ENCODE results near the gene VAC14.

The VAC14 gene

DNA sequence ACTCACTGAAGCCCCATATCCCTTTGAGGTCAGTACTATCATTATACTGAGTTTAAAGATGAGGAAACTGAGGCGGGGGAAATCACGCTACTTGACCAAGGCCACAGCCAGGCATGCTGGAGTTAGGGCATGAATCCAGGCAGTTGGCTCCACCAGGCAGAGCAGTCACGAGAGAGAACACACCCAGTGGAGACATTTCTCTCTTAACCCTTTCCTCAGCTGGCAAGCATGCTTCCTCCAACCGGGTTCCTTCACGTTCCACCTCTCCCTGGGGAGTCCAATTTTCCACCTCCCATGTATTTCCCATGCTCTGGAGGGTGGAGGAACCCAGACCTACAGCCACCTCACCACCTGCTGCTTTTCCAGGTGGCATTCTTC lies 32.8 kb downstream of the VAC14 start:
- H3K36me3 ChIP-seq, result peaks cover 9% of the 10 kb centered on the region
- peaks cover 4% of the 10 kb centered on the region; the same call in 1 of the 2 replicates for H3K4me1 ChIP-seq
- TF ChIP-seq, protein P1, sequence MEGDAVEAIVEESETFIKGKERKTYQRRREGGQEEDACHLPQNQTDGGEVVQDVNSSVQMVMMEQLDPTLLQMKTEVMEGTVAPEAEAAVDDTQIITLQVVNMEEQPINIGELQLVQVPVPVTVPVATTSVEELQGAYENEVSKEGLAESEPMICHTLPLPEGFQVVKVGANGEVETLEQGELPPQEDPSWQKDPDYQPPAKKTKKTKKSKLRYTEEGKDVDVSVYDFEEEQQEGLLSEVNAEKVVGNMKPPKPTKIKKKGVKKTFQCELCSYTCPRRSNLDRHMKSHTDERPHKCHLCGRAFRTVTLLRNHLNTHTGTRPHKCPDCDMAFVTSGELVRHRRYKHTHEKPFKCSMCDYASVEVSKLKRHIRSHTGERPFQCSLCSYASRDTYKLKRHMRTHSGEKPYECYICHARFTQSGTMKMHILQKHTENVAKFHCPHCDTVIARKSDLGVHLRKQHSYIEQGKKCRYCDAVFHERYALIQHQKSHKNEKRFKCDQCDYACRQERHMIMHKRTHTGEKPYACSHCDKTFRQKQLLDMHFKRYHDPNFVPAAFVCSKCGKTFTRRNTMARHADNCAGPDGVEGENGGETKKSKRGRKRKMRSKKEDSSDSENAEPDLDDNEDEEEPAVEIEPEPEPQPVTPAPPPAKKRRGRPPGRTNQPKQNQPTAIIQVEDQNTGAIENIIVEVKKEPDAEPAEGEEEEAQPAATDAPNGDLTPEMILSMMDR (IDR thresholded peaks at IDR 0.05; ENCODE audit: low read depth, low read length), result no peak
- H3K4me3 ChIP-seq (ENCODE audit: low read depth, low read length), result no peak overlapping the region
- H3K27me3 ChIP-seq, result no peaks in the 10 kb centered on the region
- DNase-seq, result no peak
- no peaks in the 10 kb centered on the region for H3K9me3 ChIP-seq

DNA sequence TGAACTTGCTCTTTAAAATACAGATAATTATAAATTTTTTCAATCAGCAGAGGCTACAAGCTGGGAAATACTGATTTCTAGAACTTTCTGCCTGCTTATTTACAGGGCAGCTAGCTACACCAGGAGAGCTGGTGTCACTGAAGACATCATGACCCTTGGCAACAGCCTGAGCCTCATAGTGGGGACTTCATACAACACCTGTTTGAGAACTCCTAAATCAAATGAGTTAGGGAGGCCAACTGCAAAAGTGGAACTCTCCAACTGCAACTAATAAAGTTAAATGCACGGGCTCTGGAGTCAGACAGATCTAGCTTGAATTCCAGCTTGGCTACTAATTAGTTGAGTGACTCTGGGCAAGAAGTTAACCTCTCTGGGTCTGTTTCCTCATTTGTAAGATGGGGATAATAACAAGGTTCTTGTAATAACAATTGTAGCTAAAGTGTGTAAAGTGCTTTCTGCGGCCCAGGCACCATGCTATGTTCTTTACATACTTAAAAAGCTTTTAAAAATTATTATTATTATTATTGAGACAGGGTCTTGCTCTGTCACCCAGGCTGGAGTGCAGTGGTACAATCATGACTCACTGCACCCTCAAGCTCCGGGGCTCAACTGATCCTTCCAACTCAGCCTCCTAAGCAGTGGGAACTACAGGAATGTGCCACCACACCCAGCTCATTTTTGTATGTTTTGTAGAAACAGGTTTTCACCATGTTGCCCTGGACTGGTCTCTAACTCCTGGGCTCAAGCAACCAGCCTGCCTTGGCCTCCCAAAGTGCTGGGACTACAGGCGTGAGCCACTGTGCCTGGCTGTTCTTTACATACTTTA lies 33.4 kb downstream of the VAC14 start:
- Histone ChIP-seq H3K9me3 (no peaks in the 10 kb centered on the region), H3K27me3 (no peaks in the 10 kb centered on the region), H3K36me3 (peaks cover 9% of the 10 kb centered on the region), H3K4me1 (peaks cover 4% of the 10 kb centered on the region; the same call in 1 of the 2 replicates), H3K4me3 (ENCODE audit: low read depth, low read length) (no peak overlapping the region)
- TF ChIP-seq, protein P1 (IDR thresholded peaks at IDR 0.05; ENCODE audit: low read depth, low read length), result no peak
- DNase-seq, result no peak

DNA sequence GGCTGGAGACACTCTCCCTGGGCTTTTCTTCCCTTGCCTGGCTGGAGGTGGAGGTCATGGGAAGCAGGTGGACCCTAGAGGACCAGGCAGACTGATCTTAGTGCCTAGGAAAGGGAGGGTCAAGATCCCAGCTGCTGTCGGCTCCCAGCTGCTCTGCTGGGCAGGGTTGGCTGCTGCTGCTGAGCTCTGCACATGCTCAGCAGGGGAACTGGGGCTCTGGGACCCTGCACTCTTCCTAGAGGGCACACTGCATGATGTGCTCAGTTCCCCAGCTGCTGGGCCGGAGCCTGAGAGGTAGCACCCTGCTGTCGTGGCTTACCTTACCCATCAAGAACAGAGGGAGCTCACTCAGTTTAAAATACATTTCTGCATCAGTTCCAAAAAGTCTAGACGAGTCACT lies 34.3 kb downstream of the VAC14 start:
- DNase-seq, result no peak
- Histone ChIP-seq H3K4me3 (ENCODE audit: low read depth, low read length) (no peak overlapping the region), H3K27me3 (no peaks in the 10 kb centered on the region), H3K36me3 (peaks cover 7% of the 10 kb centered on the region), H3K9me3 (no peaks in the 10 kb centered on the region), H3K4me1 (peaks cover 4% of the 10 kb centered on the region; the same call in 1 of the 2 replicates)
- TF ChIP-seq, protein P1 (IDR thresholded peaks at IDR 0.05; ENCODE audit: low read depth, low read length), result no peak

DNA sequence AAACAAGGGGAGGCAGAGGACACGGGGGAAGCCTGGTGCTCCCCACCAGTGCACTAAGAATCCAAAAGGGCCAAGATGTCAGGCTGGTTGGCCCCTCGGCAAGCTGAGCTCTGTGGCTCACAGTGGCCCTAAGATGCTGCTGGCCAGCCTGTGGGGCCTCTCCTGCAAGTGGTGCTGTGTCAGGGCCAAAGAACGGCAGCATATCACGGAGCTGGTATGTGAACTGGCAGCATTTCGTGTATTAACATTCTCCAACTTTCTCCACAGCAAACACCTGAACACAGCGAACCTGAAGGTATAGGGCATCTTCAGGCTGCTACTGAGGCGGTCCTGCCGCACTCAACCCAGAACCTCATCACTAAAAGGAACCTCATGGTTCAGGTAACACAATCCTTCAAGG lies 34.8 kb downstream of the VAC14 start:
- Histone ChIP-seq H3K4me3 (ENCODE audit: low read depth, low read length) (no peak overlapping the region), H3K36me3 (peaks cover 5% of the 10 kb centered on the region), H3K4me1 (peaks cover 4% of the 10 kb centered on the region; the same call in 1 of the 2 replicates), H3K9me3 (no peaks in the 10 kb centered on the region), H3K27me3 (no peaks in the 10 kb centered on the region)
- TF ChIP-seq, protein P1 (IDR thresholded peaks at IDR 0.05; ENCODE audit: low read depth, low read length), result no peak
- DNase-seq, result no peak

DNA sequence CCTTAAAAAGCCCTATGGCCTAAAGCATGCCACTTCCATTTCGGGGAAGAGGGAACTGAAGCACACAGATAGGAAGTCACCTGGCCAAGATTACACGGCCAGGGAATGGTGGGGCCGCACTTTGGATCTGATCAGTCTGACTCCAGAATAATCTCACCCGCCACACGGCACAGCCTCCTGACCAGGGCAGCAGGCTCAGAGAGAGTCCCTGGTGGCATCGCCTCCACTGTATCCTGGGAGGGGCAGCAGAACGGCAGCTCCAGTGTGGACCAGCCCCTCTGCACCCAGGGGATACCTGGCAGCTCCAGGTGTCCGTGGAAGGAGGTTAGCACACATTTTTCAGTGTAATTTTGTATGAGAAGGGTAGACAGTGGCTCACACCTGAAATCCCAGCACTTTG lies 35.5 kb downstream of the VAC14 start:
- no peaks in the 10 kb centered on the region for H3K4me1 ChIP-seq
- DNase-seq, result no peak
- H3K36me3 ChIP-seq, result no peaks in the 10 kb centered on the region; the same call in none of the 2 replicates
- TF ChIP-seq, protein P1 (IDR thresholded peaks at IDR 0.05; ENCODE audit: low read depth, low read length), result no peak
- H3K4me3 ChIP-seq (ENCODE audit: low read depth, low read length), result no peak overlapping the region
- H3K9me3 ChIP-seq, result no peaks in the 10 kb centered on the region
- H3K27me3 ChIP-seq, result no peaks in the 10 kb centered on the region

DNA sequence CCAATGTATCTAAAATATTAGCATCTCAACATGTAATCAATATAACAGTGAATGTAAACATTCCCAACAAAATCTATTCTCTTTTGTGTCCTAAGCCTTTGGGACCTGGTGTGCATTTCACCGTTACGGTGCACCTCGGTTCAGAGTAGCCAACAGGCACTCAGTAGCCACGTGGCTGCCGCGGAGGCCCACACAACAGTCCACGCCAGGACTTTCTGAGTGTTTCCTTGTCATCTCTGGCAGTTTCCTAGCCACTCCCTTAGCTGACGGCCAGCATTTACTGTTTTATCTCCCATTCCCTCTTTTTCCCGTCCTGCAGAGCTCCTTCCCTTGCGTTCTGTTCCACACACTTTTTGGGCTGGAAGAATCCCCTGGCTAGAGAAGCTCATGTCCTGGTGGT lies 36.3 kb downstream of the VAC14 start:
- Histone ChIP-seq H3K27me3 (no peaks in the 10 kb centered on the region), H3K9me3 (no peaks in the 10 kb centered on the region), H3K4me1 (no peaks in the 10 kb centered on the region), H3K4me3 (ENCODE audit: low read depth, low read length) (no peak overlapping the region), H3K36me3 (no peaks in the 10 kb centered on the region; the same call in none of the 2 replicates)
- DNase-seq, result no peak
- TF ChIP-seq, protein P1 (IDR thresholded peaks at IDR 0.05; ENCODE audit: low read depth, low read length), result no peak

All from BE2C (cell line).